ENCODE results near the gene C2CD4A.

Gene C2CD4A

DNA sequence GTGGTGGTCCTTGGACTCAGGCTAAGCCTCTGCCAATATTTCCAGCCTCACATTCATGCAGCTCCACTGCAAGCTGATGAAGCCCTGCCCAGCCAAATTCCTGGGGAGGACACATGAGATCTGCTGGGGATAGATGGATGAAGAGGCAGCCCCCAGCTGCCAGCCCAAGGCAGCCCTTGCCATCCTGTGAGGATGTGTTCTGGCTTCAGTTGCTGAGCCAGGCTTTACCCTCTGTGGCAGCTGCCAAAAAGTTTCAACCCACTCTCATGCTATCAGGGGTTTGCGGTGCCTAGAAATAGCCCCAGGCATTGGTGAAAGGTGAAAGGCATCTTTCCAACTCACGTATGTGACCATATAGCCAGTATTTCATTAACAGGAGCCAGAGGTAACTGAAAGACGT lies 37.6 kb downstream of the C2CD4A start:
- no peak for DNase-seq

DNA sequence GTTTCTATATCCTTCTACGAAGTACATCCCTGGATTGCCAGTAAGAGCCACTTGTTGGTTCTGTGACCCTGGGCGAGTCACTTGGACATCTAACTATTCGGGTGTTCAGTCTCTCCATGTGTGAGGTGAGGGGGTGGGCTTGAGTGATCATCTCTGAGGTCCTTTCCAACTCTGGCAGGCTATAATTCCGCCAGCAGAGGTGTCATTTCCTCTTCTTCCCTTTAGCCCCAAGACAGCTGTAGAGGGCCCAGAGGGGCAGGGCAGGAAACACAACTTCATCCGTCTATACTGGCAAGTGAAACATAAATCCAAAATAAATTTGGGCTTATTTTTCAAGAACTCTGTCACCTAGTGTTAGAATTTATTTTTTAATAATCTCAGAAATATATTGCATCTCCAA lies 38.1 kb downstream of the C2CD4A start:
- DNase-seq = no peak

- DNase-seq = no peak
Observed at GRCh38 chr15:62105266-62105665, 38.5 kb downstream of the C2CD4A start.

- DNase-seq = no peak
Observed at GRCh38 chr15:62106096-62106495, 39.3 kb downstream of the C2CD4A start.

- DNase-seq = no peak
Observed at GRCh38 chr15:62107571-62108121, 40.9 kb downstream of the C2CD4A start.

DNA sequence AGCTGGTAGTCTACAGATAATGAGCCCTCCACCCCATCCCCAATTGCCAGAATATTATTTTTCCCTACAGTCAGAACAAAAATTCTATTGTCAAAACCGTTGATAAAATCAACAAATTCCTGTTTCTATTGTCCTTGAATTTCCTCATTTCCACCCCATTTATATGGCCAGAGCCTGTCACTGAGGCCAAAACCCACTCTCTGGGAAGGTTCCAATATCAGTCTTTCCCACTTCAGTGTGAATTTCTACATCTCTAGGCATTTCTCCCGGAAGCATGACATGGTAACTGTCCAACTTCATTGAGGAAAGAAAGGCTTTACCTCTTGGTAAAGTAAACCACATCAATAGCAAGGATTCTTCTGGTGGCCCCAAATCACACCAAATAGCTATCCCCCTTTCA lies 41.6 kb downstream of the C2CD4A start:
- no peak for DNase-seq

GRCh38 chr15:62109437-62109836 lies 42.7 kb downstream of the C2CD4A start:
- no peak for DNase-seq

DNA sequence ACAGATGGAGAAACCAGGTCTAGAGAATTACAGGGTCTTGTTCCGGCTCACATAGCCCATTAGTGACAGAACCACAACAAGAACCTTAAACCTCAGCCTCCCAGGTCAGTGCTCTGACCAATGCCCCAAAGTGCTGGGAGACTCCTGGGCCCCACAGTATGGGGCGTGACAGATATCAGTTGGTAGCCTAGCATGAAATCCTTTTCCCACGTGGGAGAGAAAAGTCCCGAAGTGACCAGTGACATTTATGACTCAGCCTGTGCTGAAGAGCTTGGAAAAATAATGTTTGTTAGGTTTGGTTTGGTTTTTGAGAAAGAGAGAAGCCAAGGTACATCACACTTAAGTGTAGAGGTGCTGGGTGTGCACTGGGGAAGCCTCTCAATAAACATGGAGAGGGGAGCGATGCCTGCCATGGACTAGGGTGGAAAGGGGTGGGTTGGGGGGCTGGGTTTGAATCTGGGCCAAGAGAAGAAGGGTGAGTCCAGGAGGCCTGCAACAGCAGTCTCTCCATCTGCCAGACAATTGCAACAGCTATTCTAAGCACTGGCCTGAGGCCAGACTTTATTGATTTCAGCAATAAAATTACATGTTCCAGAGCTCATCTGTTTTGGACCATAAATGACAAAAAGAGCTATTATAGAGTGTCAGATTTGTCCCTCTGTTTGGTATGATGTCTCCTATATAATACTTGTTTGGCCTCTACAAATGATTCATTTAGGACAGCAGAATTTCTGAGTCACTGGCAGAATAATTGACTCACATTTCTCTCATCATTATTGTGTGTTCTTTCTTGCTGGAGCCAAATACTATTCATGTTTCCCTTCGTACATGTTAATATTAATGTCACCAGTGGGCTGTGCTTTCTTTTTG lies 43.4 kb downstream of the C2CD4A start:
- no peak for DNase-seq

- DNase-seq = no peak
Observed at GRCh38 chr15:62112081-62112480, 45.3 kb downstream of the C2CD4A start.

DNA sequence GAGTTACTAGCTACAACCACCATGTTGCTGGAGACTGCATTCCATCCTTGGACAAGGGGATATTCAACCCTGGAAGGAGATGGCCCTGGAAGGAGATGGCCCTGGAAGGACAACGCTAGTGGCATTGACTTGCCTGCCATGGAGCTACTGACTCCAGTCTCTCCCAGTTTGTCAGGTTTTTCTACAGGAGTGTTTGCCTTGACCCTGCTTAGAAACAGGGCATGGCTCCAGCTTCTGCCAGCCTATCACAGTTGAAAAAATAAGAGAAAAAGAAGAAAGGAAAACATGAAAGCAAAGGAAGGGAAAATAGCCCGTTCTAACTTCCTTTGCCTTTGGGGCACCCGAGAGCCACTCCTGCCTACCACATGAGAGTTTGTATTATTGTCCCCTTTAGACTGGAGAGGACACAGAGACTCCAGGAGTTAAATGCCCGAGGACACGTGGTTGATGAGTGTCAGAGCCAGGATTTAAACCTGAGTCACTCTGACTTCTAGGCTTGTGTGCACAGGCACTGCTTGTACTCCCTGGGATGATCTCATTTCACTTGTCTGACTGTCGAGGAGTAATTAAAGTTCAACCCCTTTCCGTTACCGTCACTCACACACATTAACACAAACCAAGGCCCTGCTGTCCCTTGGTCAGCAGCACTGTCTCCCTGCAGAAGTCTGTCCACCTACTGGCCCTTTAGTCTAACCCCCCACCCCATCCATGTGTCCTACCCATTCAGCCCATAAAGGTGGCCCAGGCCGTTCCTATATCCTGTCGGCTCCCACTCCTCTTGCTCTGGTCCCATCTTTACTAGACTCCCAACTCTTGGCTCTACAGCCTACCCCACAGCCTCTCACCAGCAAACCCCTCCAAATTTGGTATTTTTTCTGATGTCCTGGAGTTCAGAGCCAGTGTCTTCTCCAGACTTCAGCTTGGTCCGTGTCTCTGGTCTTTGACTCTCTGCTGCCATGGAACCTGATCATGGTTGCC lies 46.1 kb downstream of the C2CD4A start:
- no peak for DNase-seq

- no peak for DNase-seq
Observed at GRCh38 chr15:62115847-62116246, 49.1 kb downstream of the C2CD4A start.

GRCh38 chr15:62118520-62119226 lies 51.9 kb downstream of the C2CD4A start:
- no peak for DNase-seq

GRCh38 chr15:62119227-62119864 lies 52.6 kb downstream of the C2CD4A start:
- peak; percentile 20 to 22 for DNase-seq

- no peak for DNase-seq
Observed at GRCh38 chr15:62119874-62120273, 53.1 kb downstream of the C2CD4A start.

Measured in CD4-positive, alpha-beta T cell treated with Interleukin-1 beta for 1 hour (primary cell).